Mesenchymal stem cell (in vitro differentiated cells and primary cell): ENCODE results near the gene SLC16A3.
A peak's percentile ranks its signal among the peaks of the same experiment; 100 is the strongest.

ENCODE experiments used
- DNase-seq: peaks from one replicate; pipeline ENCODE4 v3.0.0-alpha.2; 2013
- H2AFZ ChIP-seq: one replicate; pipeline ENCODE4 v1.6.1; 2013; ENCODE audit warnings: low read depth, mild to moderate bottlenecking, control low read depth, inconsistent platforms, low read length, moderate library complexity
- H2AK5ac ChIP-seq: 2 replicates; pipeline ENCODE4 v1.6.1; 2013; ENCODE audit warnings: low read length, moderate library complexity, mild to moderate bottlenecking, inconsistent platforms; ENCODE audit not compliant: severe bottlenecking
- H2BK120ac ChIP-seq: one replicate; pipeline ENCODE4 v1.6.1; 2013; ENCODE audit warnings: low read depth, mild to moderate bottlenecking, inconsistent platforms, low read length, moderate library complexity
- H2BK12ac ChIP-seq, 2 experiments: one replicate each; pipeline ENCODE4 v1.6.1; 2013; ENCODE audit warnings: inconsistent platforms in 2 of 2, low read length in 2 of 2, mild to moderate bottlenecking in 2 of 2, moderate library complexity in 2 of 2, control low read depth in 1 of 2
- H2BK15ac ChIP-seq: one replicate; pipeline ENCODE4 v1.6.1; 2013; ENCODE audit warnings: mild to moderate bottlenecking, low read depth, inconsistent platforms; ENCODE audit not compliant: poor library complexity, severe bottlenecking
- H2BK5ac ChIP-seq: 2 replicates; pipeline ENCODE4 v1.6.1; 2013; ENCODE audit warnings: low read depth, mild to moderate bottlenecking, low read length, control low read depth, inconsistent platforms; ENCODE audit not compliant: poor library complexity, severe bottlenecking
- H3K14ac ChIP-seq, 2 experiments: one replicate each; pipeline ENCODE4 v1.6.1; 2013; ENCODE audit warnings: inconsistent platforms in 2 of 2, low read length in 2 of 2, control low read depth in 1 of 2, mild to moderate bottlenecking in 1 of 2, moderate library complexity in 1 of 2
- H3K18ac ChIP-seq, 2 experiments: one replicate each; pipeline ENCODE4 v1.6.1; 2013; ENCODE audit warnings: inconsistent platforms in 2 of 2, low read length in 2 of 2, control low read depth in 1 of 2, low read depth in 1 of 2, mild to moderate bottlenecking in 1 of 2
- H3K23ac ChIP-seq, 2 experiments: one replicate each; pipeline ENCODE4 v1.6.1; 2013; ENCODE audit warnings: inconsistent platforms in 2 of 2, low read length in 2 of 2, mild to moderate bottlenecking in 2 of 2, moderate library complexity in 2 of 2, control low read depth in 1 of 2
- H3K27ac ChIP-seq: 2 replicates; pipeline ENCODE4 v1.5.1; 2013; ENCODE audit warnings: mild to moderate bottlenecking, moderate library complexity, low read length, control low read depth, inconsistent platforms; ENCODE audit not compliant: poor library complexity, severe bottlenecking
- H3K27me3 ChIP-seq, 2 experiments: 2 replicates each; pipeline versions ENCODE4 v1.6.1 to v1.7.0; 2013; ENCODE audit warnings: low read length in 2 of 2, mild to moderate bottlenecking in 2 of 2, moderate library complexity in 2 of 2, control low read depth in 1 of 2, inconsistent platforms in 1 of 2; ENCODE audit not compliant: control insufficient read depth in 1 of 2, insufficient read depth in 1 of 2
- H3K36me3 ChIP-seq, 2 experiments: 2 replicates each; pipeline versions ENCODE4 v1.6.1 to v1.7.0; 2013; ENCODE audit warnings: low read length in 2 of 2, control low read depth in 1 of 2, inconsistent platforms in 1 of 2, low read depth in 1 of 2, mild to moderate bottlenecking in 1 of 2; ENCODE audit not compliant: insufficient read depth in 2 of 2, control insufficient read depth in 1 of 2
- H3K4ac ChIP-seq, 2 experiments: one replicate each; pipeline ENCODE4 v1.6.1; 2013; ENCODE audit warnings: inconsistent platforms in 2 of 2, low read length in 2 of 2, mild to moderate bottlenecking in 2 of 2, moderate library complexity in 2 of 2, control low read depth in 1 of 2, low read depth in 1 of 2
- H3K4me1 ChIP-seq: 2 replicates; pipeline ENCODE4 v1.6.1; 2013; ENCODE audit warnings: low read depth, low read length, control low read depth; ENCODE audit not compliant: control insufficient read depth, insufficient read depth
- H3K4me2 ChIP-seq: 2 replicates; pipeline ENCODE4 v1.6.1; 2013; ENCODE audit warnings: low read length, mild to moderate bottlenecking, inconsistent platforms; ENCODE audit not compliant: poor library complexity, severe bottlenecking
- H3K4me3 ChIP-seq, 2 experiments: 2 replicates each; pipeline versions ENCODE4 v1.5.1 to v1.7.0; 2013; ENCODE audit warnings: low read length in 2 of 2, mild to moderate bottlenecking in 2 of 2, control low read depth in 1 of 2, low read depth in 1 of 2; ENCODE audit not compliant: insufficient read depth in 1 of 2
- H3K79me1 ChIP-seq: replicated peaks from 2 replicates; pipeline ENCODE4 v1.6.1; 2013; ENCODE audit warnings: mild to moderate bottlenecking, control low read depth, low read length, inconsistent platforms; ENCODE audit not compliant: poor library complexity, severe bottlenecking
- H3K9ac ChIP-seq: 2 replicates; pipeline ENCODE4 v1.7.0; 2013; ENCODE audit warnings: mild to moderate bottlenecking, low read length, moderate library complexity
- H3K9me3 ChIP-seq: 2 replicates; pipeline ENCODE4 v1.7.0; 2013; ENCODE audit warnings: mild to moderate bottlenecking, low read length; ENCODE audit not compliant: control insufficient read depth
- H4K8ac ChIP-seq: one replicate; pipeline ENCODE4 v1.6.1; 2013; ENCODE audit warnings: inconsistent platforms, mild to moderate bottlenecking, low read length, moderate library complexity
- H4K91ac ChIP-seq: one replicate; pipeline ENCODE4 v1.6.1; 2013; ENCODE audit warnings: mild to moderate bottlenecking, low read length, inconsistent platforms
- WGBS: methylation state at CpG from one replicate; pipeline ENCODE4 v1.1.7; 2013; ENCODE audit warnings: mixed read lengths; 5-methylcytosine and 5-hydroxymethylcytosine counted together

The SLC16A3 gene

DNA sequence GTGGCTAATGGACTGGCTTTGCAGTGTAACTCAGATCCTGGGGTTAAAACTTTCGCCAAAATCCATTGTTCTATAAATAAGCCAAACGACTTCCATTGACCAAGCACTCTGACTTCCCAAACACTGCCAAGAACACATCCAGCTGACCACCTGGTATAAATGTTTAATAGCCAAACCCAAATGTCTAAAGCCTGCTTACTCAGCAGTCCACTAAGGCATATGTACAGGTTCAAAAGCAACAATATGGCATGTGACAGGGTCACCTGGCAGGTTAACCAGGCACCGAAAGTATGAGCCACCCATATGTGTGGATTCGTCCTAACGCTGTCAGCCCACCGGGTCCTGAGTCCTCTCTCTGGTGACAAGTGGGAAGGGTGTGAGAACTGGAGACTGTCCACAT is 42.6 kb downstream of the SLC16A3 start:
- H3K27ac ChIP-seq, result no peak overlapping the region
- H2AFZ ChIP-seq, result no peak overlapping the region
- peaks cover 47% of the 10 kb centered on the region for H3K4me1 ChIP-seq
- no peak overlapping the region for H3K18ac ChIP-seq
- no peaks in the 10 kb centered on the region for H3K27me3 ChIP-seq
- H3K4me2 ChIP-seq, result no peak overlapping the region
- no peak for DNase-seq
- peak overlapping the region; percentile 11 for H3K9ac ChIP-seq
- no peak overlapping the region for H4K91ac ChIP-seq
- WGBS, result 95% methylated on average over 6 of the region's 6 CpGs
- H3K4me3 ChIP-seq, result peak overlapping the region in 1 of 2 experiments; percentile 94
- no peak overlapping the region for H3K14ac ChIP-seq
- no peaks in the 10 kb centered on the region for H3K9me3 ChIP-seq
- peaks cover 8% of the 10 kb centered on the region for H3K79me1 ChIP-seq
- no peak overlapping the region for H2BK12ac ChIP-seq
- no peak overlapping the region for H2BK5ac ChIP-seq
- no peak overlapping the region for H2BK15ac ChIP-seq
- no peak overlapping the region for H4K8ac ChIP-seq
- H3K23ac ChIP-seq, result no peak overlapping the region
- H2BK120ac ChIP-seq, result no peak overlapping the region
- no peak overlapping the region for H3K4ac ChIP-seq
- no peak overlapping the region for H2AK5ac ChIP-seq
- H3K36me3 ChIP-seq, result peaks cover 26 to 29% of the 10 kb centered on the region in 2 experiments

DNA sequence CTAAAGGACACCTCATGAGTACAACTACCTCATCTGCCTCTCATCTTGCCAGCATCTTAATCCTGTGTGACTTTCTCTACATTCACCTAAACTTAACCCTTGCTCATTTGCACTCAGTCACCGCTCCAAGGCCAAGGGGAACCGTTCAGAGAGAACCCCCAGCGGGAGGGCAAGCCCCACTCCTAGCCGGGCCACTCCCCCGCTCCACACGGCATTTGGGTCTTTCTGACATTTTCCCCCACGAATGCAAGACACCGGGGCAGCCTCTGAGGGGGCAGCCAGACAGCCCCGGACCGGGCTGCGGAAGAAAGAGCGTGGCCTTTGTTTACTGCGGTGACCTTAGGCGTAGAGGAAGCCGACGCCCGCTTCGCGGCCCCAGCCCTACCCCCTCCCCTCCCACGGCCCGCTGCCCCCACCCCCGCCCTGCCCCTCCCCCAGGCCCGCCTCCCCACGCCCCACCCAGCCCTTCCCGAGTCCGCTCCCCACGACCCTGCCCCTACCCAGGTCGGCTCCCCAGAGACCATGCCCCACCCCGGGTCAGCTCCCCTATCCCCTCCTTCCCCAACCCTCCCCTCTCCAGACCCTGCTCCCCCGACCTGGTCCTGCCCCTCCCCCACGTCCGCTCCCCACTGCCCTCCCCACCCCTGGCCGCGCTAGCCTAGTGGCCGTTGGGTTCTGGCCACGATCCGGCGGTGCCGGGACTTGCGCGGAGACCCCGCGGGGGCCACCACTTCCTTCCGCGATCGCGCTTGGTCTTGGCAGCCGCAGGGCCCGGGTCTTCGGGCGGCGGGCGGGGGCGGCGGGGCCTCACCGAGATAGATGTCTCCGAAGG is 43.9 kb downstream of the SLC16A3 start:
- no peak overlapping the region for H2BK12ac ChIP-seq
- no peak overlapping the region for H3K23ac ChIP-seq
- peak overlapping the region; percentile 66 to 91 for H3K18ac ChIP-seq
- no peaks in the 10 kb centered on the region for H3K9me3 ChIP-seq
- peaks cover 38% of the 10 kb centered on the region for H3K4me1 ChIP-seq
- H3K4me2 ChIP-seq, result peak overlapping the region; percentile 77
- H2AK5ac ChIP-seq, result no peak overlapping the region
- H3K4me3 ChIP-seq, result peak overlapping the region; percentile 88 to 94
- no peak for DNase-seq
- peak overlapping the region; percentile 71 for H2BK15ac ChIP-seq
- H3K27ac ChIP-seq, result peak overlapping the region; percentile 23
- H2BK120ac ChIP-seq, result peak overlapping the region; percentile 96
- peaks cover 26 to 30% of the 10 kb centered on the region in 2 experiments for H3K36me3 ChIP-seq
- H2AFZ ChIP-seq, result peak overlapping the region; percentile 92
- peak overlapping the region; percentile 89 for H3K9ac ChIP-seq
- H3K79me1 ChIP-seq, result peaks cover 8% of the 10 kb centered on the region
- H3K4ac ChIP-seq, result peak overlapping the region; percentile 24 to 98
- peak overlapping the region; percentile 78 for H4K91ac ChIP-seq
- H4K8ac ChIP-seq, result peak overlapping the region; percentile 92
- peak overlapping the region; percentile 63 for H2BK5ac ChIP-seq
- H3K27me3 ChIP-seq, result no peaks in the 10 kb centered on the region
- peak overlapping the region; percentile 74 to 91 for H3K14ac ChIP-seq
- WGBS, result 0% methylated on average over 35 of the region's 57 CpGs

DNA sequence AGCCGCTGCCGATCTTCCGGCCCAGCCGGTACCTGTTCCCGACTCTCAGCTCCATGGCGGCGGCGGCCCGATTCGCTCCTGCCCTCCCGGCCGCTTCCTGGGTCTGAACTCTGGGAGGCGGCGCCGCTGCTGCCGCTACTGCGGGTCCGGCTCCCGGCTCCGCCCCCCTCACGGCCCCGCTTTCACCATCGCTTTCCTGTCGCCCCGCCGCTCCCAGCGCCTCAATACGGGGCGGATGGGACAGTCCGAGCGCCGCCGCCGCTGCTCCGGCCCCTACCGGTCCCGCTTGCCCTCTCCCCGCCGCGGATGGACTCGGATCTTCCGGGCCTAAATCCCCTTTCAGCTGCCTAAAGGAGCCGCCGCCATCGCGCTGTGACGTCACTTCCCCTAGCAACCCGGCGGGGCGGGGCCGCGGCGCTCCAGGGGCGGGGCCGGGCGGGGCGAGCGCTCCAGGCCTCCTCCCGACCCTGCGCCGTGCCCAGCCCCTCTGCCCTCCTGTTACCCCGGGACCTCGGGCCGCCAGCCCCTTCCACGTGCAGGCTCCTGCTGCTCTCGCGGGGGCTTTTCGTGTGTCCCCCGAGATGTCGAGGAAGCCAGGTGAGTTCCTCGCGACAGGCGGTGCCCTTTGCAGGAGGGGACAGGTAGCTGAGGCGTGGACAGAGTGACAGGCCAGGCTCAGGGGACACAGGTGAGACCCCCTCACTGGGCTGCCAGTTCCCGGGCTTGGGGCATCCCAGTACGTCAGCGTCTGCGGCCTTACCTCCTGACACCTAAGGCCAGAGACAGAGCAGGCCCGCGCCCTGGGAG is 44.7 kb downstream of the SLC16A3 start, which contains the start of gene CSNK1D:
Gene CSNK1D, minus strand, starts transcription at position 374 of the 807 bp plus-strand sequence. Its CDS starts 319 bp downstream, at position 55.
- H3K4me1 ChIP-seq, result peaks cover 32% of the 10 kb centered on the region
- H2BK5ac ChIP-seq, result peak within 1 kb of the TSS; percentile 100
- H3K27ac ChIP-seq, result peak within 1 kb of the TSS; percentile 31
- peak within 1 kb of the TSS; percentile 96 for H2BK120ac ChIP-seq
- H3K23ac ChIP-seq, result no peak within 1 kb of the TSS
- H4K91ac ChIP-seq, result peak within 1 kb of the TSS; percentile 78
- H3K4me3 ChIP-seq, result peak within 1 kb of the TSS; percentile 88 to 94
- peak within 1 kb of the TSS; percentile 92 for H2AFZ ChIP-seq
- peak within 1 kb of the TSS; percentile 92 for H4K8ac ChIP-seq
- H3K4me2 ChIP-seq, result peak within 1 kb of the TSS; percentile 77
- no peak within 1 kb of the TSS for H2AK5ac ChIP-seq
- no peaks in the 10 kb centered on the region for H3K27me3 ChIP-seq
- peak within 1 kb of the TSS; percentile 97 for H2BK15ac ChIP-seq
- H3K14ac ChIP-seq, result peak within 1 kb of the TSS; percentile 74 to 91
- WGBS, result 4% methylated on average over 80 of the region's 80 CpGs
- H3K36me3 ChIP-seq, result peaks cover 31 to 35% of the 10 kb centered on the region in 2 experiments
- H2BK12ac ChIP-seq, result peak within 1 kb of the TSS in 1 of 2 experiments; percentile 69
- peak within 1 kb of the TSS; percentile 88 to 98 for H3K4ac ChIP-seq
- peak; percentile 90 for DNase-seq
- peak within 1 kb of the TSS; percentile 89 for H3K9ac ChIP-seq
- H3K18ac ChIP-seq, result peak within 1 kb of the TSS; percentile 79 to 91
- H3K9me3 ChIP-seq, result no peaks in the 10 kb centered on the region
- H3K79me1 ChIP-seq, result peaks cover 8% of the 10 kb centered on the region
